Measurements from ENCODE around the gene CDNF.

The CDNF gene

DNA sequence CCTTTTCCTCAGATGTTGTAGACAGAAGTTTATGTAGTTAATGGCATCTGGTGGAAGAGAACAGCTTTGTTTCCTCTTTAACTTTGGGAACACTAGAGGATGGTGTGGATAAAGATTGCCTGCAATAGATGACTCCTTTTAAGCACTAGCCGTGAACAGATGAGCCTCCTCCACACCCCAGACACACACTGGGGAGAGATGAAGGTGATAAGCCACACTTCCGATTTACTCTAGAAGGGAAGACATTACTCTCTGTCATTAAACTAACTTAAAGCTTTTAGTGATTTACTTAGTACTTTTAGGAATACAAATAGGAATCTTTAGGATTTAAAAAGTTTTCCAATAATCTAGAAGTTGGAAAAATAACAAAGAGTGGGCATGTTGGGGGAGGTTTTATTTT is 7.1 kb upstream of the CDNF start:
- no peak overlapping the region for H3K4me2 ChIP-seq (ENCODE audit: low read depth, low read length)
- peaks cover 66% of the 10 kb centered on the region for H3K79me2 ChIP-seq (ENCODE audit: low read length)
- H3K36me3 ChIP-seq (replicated peaks; ENCODE audit: insufficient read depth, low read length): peaks cover 12% of the 10 kb centered on the region
- no peak overlapping the region for H3K9ac ChIP-seq (ENCODE audit: low read length)
- peaks cover 4% of the 10 kb centered on the region; the same call in 1 of the 2 replicates for H4K20me1 ChIP-seq (ENCODE audit: insufficient read depth, low read length)
- H3F3A ChIP-seq (ENCODE audit: insufficient read depth, low read length): no peaks in the 10 kb centered on the region
- no peak overlapping the region for H3K27ac ChIP-seq (ENCODE audit: low read length)
- no peak overlapping the region for H2AFZ ChIP-seq (ENCODE audit: low read length)
- no peak for TF ChIP-seq EZH2phosphoT487 (IDR thresholded peaks at IDR 0.05; ENCODE audit: low read length)
- TF ChIP-seq, protein P1, sequence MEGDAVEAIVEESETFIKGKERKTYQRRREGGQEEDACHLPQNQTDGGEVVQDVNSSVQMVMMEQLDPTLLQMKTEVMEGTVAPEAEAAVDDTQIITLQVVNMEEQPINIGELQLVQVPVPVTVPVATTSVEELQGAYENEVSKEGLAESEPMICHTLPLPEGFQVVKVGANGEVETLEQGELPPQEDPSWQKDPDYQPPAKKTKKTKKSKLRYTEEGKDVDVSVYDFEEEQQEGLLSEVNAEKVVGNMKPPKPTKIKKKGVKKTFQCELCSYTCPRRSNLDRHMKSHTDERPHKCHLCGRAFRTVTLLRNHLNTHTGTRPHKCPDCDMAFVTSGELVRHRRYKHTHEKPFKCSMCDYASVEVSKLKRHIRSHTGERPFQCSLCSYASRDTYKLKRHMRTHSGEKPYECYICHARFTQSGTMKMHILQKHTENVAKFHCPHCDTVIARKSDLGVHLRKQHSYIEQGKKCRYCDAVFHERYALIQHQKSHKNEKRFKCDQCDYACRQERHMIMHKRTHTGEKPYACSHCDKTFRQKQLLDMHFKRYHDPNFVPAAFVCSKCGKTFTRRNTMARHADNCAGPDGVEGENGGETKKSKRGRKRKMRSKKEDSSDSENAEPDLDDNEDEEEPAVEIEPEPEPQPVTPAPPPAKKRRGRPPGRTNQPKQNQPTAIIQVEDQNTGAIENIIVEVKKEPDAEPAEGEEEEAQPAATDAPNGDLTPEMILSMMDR (IDR thresholded peaks at IDR 0.05; ENCODE audit: low read length): no peak
- no peak for TF ChIP-seq EZH2 (optimal IDR thresholded peaks at IDR 0.05; ENCODE audit: low read depth, low read length)
- no peak overlapping the region for H3K4me3 ChIP-seq (ENCODE audit: low read length)
- H3K9me2 ChIP-seq (replicated peaks; ENCODE audit: insufficient read depth, low read length): no peaks in the 10 kb centered on the region
- H3K9me3 ChIP-seq (replicated peaks; ENCODE audit: insufficient read depth, low read length): no peaks in the 10 kb centered on the region
- H3K27me3 ChIP-seq (replicated peaks; ENCODE audit: insufficient read depth, low read length): no peaks in the 10 kb centered on the region
- H3K4me1 ChIP-seq (ENCODE audit: low read length): no peaks in the 10 kb centered on the region
- DNase-seq: no peak

DNA sequence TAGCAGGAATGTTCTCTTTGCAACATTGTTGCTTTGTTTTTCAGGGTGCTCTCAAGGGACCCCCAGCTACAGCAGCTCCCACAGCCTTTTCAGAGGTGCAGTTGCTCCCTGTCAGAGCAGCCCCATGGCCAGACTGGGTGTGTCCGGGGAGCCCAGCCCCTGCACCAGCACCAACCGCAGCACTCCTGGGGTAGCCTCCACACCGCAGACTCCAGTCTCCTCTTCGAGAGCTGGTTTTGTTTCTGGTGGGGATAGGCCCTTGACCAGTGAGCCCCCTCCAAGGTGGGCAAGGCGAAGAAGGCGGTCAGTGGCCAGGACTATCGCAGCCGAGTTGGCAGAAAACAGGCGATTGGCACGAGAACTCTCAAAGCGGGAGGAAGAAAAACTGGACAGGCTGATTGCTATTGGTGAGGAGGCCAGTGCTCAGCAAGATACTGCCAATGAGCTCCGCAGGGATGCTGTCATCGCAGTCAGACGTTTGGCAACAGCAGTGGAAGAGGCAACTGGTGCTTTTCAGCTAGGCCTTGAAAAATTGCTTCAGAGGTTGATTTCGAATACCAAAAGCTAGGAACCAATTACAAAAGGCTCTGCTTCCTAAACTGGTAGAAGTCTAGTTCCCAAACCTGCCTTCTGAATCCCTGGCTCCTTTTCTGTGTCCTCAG is 5.6 kb upstream of the CDNF start:
- Histone ChIP-seq H3K9ac (ENCODE audit: low read length) (no peak overlapping the region), H2AFZ (ENCODE audit: low read length) (no peak overlapping the region), H4K20me1 (ENCODE audit: insufficient read depth, low read length) (peaks cover 4% of the 10 kb centered on the region; the same call in 1 of the 2 replicates), H3K36me3 (replicated peaks; ENCODE audit: insufficient read depth, low read length) (peaks cover 12% of the 10 kb centered on the region), H3K27ac (ENCODE audit: low read length) (no peak overlapping the region), H3K4me3 (ENCODE audit: low read length) (no peak overlapping the region), H3K4me1 (ENCODE audit: low read length) (0 out of 2 replicates have a peak, but pooled peaks cover 4% of the 10 kb centered on the region), H3K27me3 (replicated peaks; ENCODE audit: insufficient read depth, low read length) (no peaks in the 10 kb centered on the region), H3F3A (ENCODE audit: insufficient read depth, low read length) (no peaks in the 10 kb centered on the region), H3K4me2 (ENCODE audit: low read depth, low read length) (no peak overlapping the region), H3K9me3 (replicated peaks; ENCODE audit: insufficient read depth, low read length) (no peaks in the 10 kb centered on the region), H3K79me2 (ENCODE audit: low read length) (peaks cover 74% of the 10 kb centered on the region), H3K9me2 (replicated peaks; ENCODE audit: insufficient read depth, low read length) (no peaks in the 10 kb centered on the region)
- TF ChIP-seq EZH2phosphoT487 (IDR thresholded peaks at IDR 0.05; ENCODE audit: low read length) (no peak), EZH2 (optimal IDR thresholded peaks at IDR 0.05; ENCODE audit: low read depth, low read length) (no peak)
- TF ChIP-seq, protein P1 (IDR thresholded peaks at IDR 0.05; ENCODE audit: low read length): no peak
- no peak for DNase-seq

DNA sequence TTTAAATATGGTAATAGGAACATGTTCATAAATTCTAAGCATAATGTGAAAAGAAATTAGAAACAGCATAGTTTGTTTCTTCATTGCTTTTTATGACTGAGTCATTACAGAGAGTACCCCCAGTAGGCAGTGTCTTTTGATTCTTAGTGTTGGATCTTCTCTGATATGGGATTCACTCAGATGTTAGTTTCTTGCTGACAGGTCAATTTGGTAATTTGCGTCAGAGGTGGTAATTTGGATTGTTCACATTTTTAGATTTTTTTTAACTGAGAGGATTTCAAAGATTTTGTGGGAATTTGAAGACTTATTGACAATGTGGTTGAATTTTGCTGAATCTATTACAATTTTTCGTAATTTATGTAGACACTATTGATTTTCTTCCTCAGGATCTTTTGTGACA is 2.3 kb upstream of the CDNF start:
- Histone ChIP-seq H3K4me3 (ENCODE audit: low read length) (no peak overlapping the region), H3K79me2 (ENCODE audit: low read length) (peaks cover 67% of the 10 kb centered on the region), H3K27me3 (replicated peaks; ENCODE audit: insufficient read depth, low read length) (no peaks in the 10 kb centered on the region), H3F3A (ENCODE audit: insufficient read depth, low read length) (no peaks in the 10 kb centered on the region), H3K36me3 (replicated peaks; ENCODE audit: insufficient read depth, low read length) (peaks cover 12% of the 10 kb centered on the region), H3K4me2 (ENCODE audit: low read depth, low read length) (no peak overlapping the region), H3K9ac (ENCODE audit: low read length) (no peak overlapping the region), H4K20me1 (ENCODE audit: insufficient read depth, low read length) (no peaks in the 10 kb centered on the region), H3K4me1 (ENCODE audit: low read length) (peaks cover 4% of the 10 kb centered on the region; the same call in 1 of the 2 replicates), H3K9me3 (replicated peaks; ENCODE audit: insufficient read depth, low read length) (no peaks in the 10 kb centered on the region), H2AFZ (ENCODE audit: low read length) (no peak overlapping the region), H3K27ac (ENCODE audit: low read length) (no peak overlapping the region), H3K9me2 (replicated peaks; ENCODE audit: insufficient read depth, low read length) (no peaks in the 10 kb centered on the region)
- DNase-seq: no peak
- TF ChIP-seq, protein P1 (IDR thresholded peaks at IDR 0.05; ENCODE audit: low read length): no peak
- no peak for TF ChIP-seq EZH2phosphoT487 (IDR thresholded peaks at IDR 0.05; ENCODE audit: low read length)
- no peak for TF ChIP-seq EZH2 (optimal IDR thresholded peaks at IDR 0.05; ENCODE audit: low read depth, low read length)

Measured in MM.1S (cell line).